Fibroblast of the conjunctiva (primary cell): ENCODE data around the gene GPHA2.

Experiments
- DNase-seq: peaks from one replicate; pipeline ENCODE4 v3.0.0-alpha.2; 2010; ENCODE audit warnings: low read depth

Gene GPHA2

GRCh38 chr11:64891215-64891848 lies 44.4 kb downstream of the GPHA2 start:
- no peak for DNase-seq

GRCh38 chr11:64890522-64890939 lies 45.2 kb downstream of the GPHA2 start:
- no peak for DNase-seq

- DNase-seq = no peak
Observed at GRCh38 chr11:64888729-64889511, 46.8 kb downstream of the GPHA2 start.

- DNase-seq = no peak
Observed at GRCh38 chr11:64888406-64888728, 47.3 kb downstream of the GPHA2 start.

GRCh38 chr11:64887757-64888405 lies 47.8 kb downstream of the GPHA2 start:
- no peak for DNase-seq

- DNase-seq = no peak
Observed at GRCh38 chr11:64887234-64887756, 48.4 kb downstream of the GPHA2 start.

GRCh38 chr11:64885367-64886286 lies 50.1 kb downstream of the GPHA2 start:
- DNase-seq = no peak
